HFFc6 (cell line): ENCODE data around the gene ABHD17C. TPM values are rescaled to one million over a fixed set of nuclear protein-coding genes. Genes with fewer than 3 reads are reported as not detected.

Source experiments
- DNase-seq: peaks from one replicate; pipeline ENCODE4 v3.0.0-alpha.2; 2018
- H3K27ac Mint-ChIP-seq: 2 replicates; pipeline ENCODE4 v1.8.0; 2020; ENCODE audit warnings: mild to moderate bottlenecking, mixed read lengths
- H3K27me3 Mint-ChIP-seq: 2 replicates; pipeline ENCODE4 v1.8.0; 2021; ENCODE audit warnings: mild to moderate bottlenecking, moderate library complexity, mixed read lengths; ENCODE audit not compliant: insufficient read depth
- H3K36me3 Mint-ChIP-seq: 2 replicates; pipeline ENCODE4 v1.8.0; 2021; ENCODE audit warnings: low read depth, mixed read lengths
- H3K4me1 Mint-ChIP-seq: 2 replicates; pipeline ENCODE4 v1.8.0; 2020; ENCODE audit warnings: low read depth, mixed read lengths
- H3K4me3 Mint-ChIP-seq: 2 replicates; pipeline ENCODE4 v1.8.0; 2020; ENCODE audit warnings: mild to moderate bottlenecking, moderate library complexity, mixed read lengths
- H3K9me3 Mint-ChIP-seq: 2 replicates; pipeline ENCODE4 v1.8.0; 2020; ENCODE audit warnings: mild to moderate bottlenecking, mixed read lengths
- total RNA-seq, 6 experiments: library from RNA; stranded (reverse); fragmentation: NEBNext Ultra II Directional; extraction: Animal tissue kit (Norgen Biotek cat#: 25700); gene quantifications; 2 replicates in 1 of 6; 3 replicates in 5 of 6; pipeline ENCODE4 v1.2.3, GENCODE V29; 2021
- TF ChIP-seq, protein P1 (sequence below): fragments of 200-600 bp; sonication (generic); IDR thresholded peaks from 2 replicates; pipeline ENCODE4 v1.5.0; 2021; ENCODE audit warnings: antibody characterized with exemption, mild to moderate bottlenecking

Gene ABHD17C
- total RNA-seq, 6 experiments from 2014 or later, result 8.5 to 21.4 (median 15.9) TPM

DNA sequence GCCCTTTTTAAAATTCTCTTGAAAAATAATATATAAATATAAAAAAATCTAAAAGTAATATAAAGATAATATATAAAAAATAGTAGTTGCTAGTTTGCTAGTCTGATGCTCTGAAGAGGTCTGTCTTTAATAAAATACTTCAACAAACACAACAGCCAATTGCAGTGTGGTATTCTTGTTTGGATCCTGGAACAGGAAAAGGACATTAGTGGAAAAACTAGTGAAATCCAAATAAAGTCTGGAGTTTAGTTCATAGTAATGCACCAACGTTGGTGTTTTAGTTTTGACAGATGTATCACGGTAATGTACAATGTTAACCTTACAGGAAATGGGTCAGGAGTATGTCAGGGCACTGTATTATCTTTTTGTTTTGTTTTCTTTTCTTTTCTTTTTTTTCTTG is 58.1 kb downstream of the ABHD17C start:
- Mint-ChIP-seq H3K36me3 (peaks cover 27% of the 10 kb centered on the region), H3K27me3 (peaks cover 2% of the 10 kb centered on the region; the same call in 1 of the 2 replicates), H3K4me1 (peaks cover 16% of the 10 kb centered on the region)

DNA sequence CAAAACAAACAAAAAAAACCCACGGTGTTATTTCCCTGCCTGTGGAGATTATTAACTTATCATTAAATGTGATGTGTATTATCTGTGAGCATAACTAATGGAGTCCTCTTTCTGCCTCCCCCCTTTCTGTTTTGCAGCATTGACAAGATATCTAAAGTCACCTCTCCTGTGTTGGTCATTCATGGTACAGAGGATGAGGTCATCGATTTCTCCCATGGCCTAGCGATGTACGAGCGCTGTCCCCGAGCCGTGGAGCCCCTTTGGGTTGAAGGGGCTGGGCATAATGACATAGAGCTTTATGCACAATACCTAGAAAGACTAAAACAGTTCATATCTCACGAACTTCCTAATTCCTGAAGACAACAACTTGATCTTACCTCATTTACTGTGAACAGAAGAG is 58.9 kb downstream of the ABHD17C start:
- H3K9me3 Mint-ChIP-seq, result no peaks in the 10 kb centered on the region
- DNase-seq, result no peak
- TF ChIP-seq, protein P1, sequence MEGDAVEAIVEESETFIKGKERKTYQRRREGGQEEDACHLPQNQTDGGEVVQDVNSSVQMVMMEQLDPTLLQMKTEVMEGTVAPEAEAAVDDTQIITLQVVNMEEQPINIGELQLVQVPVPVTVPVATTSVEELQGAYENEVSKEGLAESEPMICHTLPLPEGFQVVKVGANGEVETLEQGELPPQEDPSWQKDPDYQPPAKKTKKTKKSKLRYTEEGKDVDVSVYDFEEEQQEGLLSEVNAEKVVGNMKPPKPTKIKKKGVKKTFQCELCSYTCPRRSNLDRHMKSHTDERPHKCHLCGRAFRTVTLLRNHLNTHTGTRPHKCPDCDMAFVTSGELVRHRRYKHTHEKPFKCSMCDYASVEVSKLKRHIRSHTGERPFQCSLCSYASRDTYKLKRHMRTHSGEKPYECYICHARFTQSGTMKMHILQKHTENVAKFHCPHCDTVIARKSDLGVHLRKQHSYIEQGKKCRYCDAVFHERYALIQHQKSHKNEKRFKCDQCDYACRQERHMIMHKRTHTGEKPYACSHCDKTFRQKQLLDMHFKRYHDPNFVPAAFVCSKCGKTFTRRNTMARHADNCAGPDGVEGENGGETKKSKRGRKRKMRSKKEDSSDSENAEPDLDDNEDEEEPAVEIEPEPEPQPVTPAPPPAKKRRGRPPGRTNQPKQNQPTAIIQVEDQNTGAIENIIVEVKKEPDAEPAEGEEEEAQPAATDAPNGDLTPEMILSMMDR, result no peak
- no peak overlapping the region for H3K27ac Mint-ChIP-seq
- H3K4me3 Mint-ChIP-seq, result no peak overlapping the region
- peaks cover 22% of the 10 kb centered on the region for H3K36me3 Mint-ChIP-seq
- peaks cover 15% of the 10 kb centered on the region for H3K4me1 Mint-ChIP-seq
- peaks cover 2% of the 10 kb centered on the region; the same call in 1 of the 2 replicates for H3K27me3 Mint-ChIP-seq

More for the DNA sequence above, 58.1 kb downstream of the ABHD17C start:
- DNase-seq, result no peak
- Mint-ChIP-seq H3K4me3 (no peak overlapping the region), H3K27ac (no peak overlapping the region), H3K9me3 (no peaks in the 10 kb centered on the region)
- TF ChIP-seq, protein P1, result no peak

DNA sequence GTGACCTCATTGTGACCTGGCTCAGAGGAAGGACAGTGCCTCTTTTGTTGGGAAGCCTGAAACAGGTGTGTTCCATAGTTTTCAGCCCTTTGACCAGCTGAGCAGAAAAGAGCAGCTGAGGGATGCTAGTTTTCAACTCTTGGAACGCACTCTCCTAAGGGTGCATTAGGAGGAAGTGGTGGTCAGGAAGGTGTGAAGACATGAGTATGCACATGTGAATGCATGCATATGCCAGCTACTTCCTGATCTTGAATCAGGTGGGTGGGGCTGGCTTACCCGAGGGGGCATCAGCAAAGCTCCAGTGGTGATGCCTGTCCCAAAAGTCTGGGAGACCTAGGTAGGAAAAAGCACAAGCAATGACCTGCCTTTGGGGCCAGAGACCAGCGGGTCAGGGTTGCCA is 60.8 kb downstream of the ABHD17C start:
- no peaks in the 10 kb centered on the region for H3K4me1 Mint-ChIP-seq
- H3K27ac Mint-ChIP-seq, result no peak overlapping the region
- TF ChIP-seq, protein P1, result no peak
- H3K9me3 Mint-ChIP-seq, result no peaks in the 10 kb centered on the region
- peaks cover 2% of the 10 kb centered on the region; the same call in 1 of the 2 replicates for H3K27me3 Mint-ChIP-seq
- no peak for DNase-seq
- H3K4me3 Mint-ChIP-seq, result no peak overlapping the region
- peaks cover 12% of the 10 kb centered on the region; the same call in 1 of the 2 replicates for H3K36me3 Mint-ChIP-seq

DNA sequence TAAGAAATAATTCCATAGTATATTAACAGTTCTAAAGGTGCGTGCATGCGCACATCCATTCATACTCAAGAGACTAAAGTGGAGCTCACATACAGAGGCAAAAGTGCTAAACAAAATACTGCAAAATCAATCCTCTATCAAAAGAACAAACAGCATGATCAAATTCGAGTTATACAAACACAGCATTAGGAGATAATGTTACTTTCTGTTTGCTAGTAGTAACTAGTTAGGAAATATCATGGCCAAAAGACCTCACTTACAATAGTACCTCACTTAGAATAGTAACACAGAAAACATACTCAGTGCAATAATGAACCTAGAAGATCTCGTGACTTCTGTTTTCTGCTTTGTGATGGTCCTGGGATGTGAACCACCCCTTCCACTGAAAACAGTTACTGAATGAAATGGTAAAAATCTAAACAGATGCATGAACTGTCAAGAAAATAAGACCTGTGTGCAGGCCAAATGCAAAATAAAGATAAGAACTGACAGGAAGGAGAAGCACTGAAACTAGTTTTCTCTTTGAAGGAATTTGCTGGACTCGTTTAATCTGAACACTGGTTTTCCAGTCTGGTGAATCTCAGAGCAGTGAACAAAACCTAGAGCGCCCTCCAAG is 63.1 kb downstream of the ABHD17C start:
- Mint-ChIP-seq H3K9me3 (no peaks in the 10 kb centered on the region), H3K36me3 (peaks cover 12% of the 10 kb centered on the region; the same call in 1 of the 2 replicates), H3K4me1 (no peaks in the 10 kb centered on the region), H3K27ac (no peak overlapping the region), H3K27me3 (peaks cover 2% of the 10 kb centered on the region; the same call in 1 of the 2 replicates), H3K4me3 (no peak overlapping the region)
- DNase-seq, result no peak
- TF ChIP-seq, protein P1, result no peak

DNA sequence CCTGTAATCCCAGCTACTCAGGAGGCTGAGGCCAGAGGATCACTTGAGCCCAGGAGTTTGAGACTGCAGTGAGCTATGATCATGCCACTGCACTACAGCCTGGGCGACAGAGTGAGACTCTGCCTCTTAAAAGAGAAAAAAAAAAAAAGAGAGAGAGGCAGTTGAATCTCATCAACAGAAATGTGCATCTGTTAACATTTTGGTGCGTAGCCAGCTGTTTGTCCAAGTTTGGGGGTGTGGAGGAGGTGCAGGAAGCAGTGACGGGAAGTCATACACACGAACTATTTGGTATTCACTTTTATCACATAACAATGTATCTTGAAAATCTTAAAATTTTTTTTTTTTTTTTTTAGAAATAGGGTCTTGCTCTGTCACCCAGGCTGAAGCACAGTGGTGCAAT is 65.8 kb downstream of the ABHD17C start:
- no peak for DNase-seq
- Mint-ChIP-seq H3K27me3 (peaks cover 2% of the 10 kb centered on the region; the same call in 1 of the 2 replicates), H3K27ac (no peak overlapping the region), H3K36me3 (peaks cover under 1% of the 10 kb centered on the region; the same call in 1 of the 2 replicates), H3K9me3 (no peaks in the 10 kb centered on the region), H3K4me3 (no peak overlapping the region), H3K4me1 (no peaks in the 10 kb centered on the region)
- TF ChIP-seq, protein P1, result no peak
